HepG2 (cell line): Measurements from ENCODE around the gene TOP1. TPM values are rescaled to one million over a fixed set of nuclear protein-coding genes. Genes with fewer than 3 reads are reported as not detected.

Experiments
- CEBPG ChIP-seq: IDR thresholded peaks from 2 replicates; pipeline ENCODE4 v1.6.1; 2016
- HCFC1 ChIP-seq: fragments of 150-350 bp; IDR thresholded peaks from 2 replicates; pipeline ENCODE4 v1.6.1; 2014; ENCODE audit warnings: low read depth, low read length
- HNRNPK ChIP-seq: fragments of 200-400 bp; formaldehyde crosslinking; IDR thresholded peaks from 2 replicates; pipeline ENCODE4 v1.6.1; 2018; ENCODE audit warnings: low read length, low read depth, moderate library complexity, mild to moderate bottlenecking; ENCODE audit not compliant: poor library complexity, severe bottlenecking
- HOXA3 ChIP-seq: sonication (generic); formaldehyde crosslinking; IDR thresholded peaks from 2 replicates; pipeline ENCODE4 v1.5.0; 2020; ENCODE audit warnings: missing genetic modification reagents
- HOXA5 ChIP-seq: sonication (generic); formaldehyde crosslinking; IDR thresholded peaks from 2 replicates; pipeline ENCODE4 v1.4.0; 2020; ENCODE audit warnings: missing genetic modification reagents
- KLF11 ChIP-seq: IDR thresholded peaks from 2 replicates; pipeline ENCODE4 v1.6.1; 2016; ENCODE audit warnings: missing compliant biosample characterization
- MAFG ChIP-seq: sonication (generic); formaldehyde crosslinking; IDR thresholded peaks from 2 replicates; pipeline ENCODE4 v1.5.1; 2020; ENCODE audit warnings: mild to moderate bottlenecking, missing genetic modification reagents
- NFIC ChIP-seq: IDR thresholded peaks from 2 replicates; pipeline ENCODE4 v1.6.1; 2012; ENCODE audit warnings: mild to moderate bottlenecking, low read length, inconsistent platforms
- NR1H2 ChIP-seq: sonication (generic); formaldehyde crosslinking; IDR thresholded peaks from 2 replicates; pipeline ENCODE4 v1.8.1; 2022; ENCODE audit warnings: low read depth, missing genetic modification reagents, borderline replicate concordance
- PAWR ChIP-seq: sonication (generic); formaldehyde crosslinking; IDR thresholded peaks from 2 replicates; pipeline ENCODE4 v1.4.0; 2020; ENCODE audit warnings: missing genetic modification reagents, mild to moderate bottlenecking, borderline replicate concordance
- RNF219 ChIP-seq: sonication (generic); formaldehyde crosslinking; IDR thresholded peaks from 2 replicates; pipeline ENCODE4 v1.5.0; 2020; ENCODE audit warnings: mild to moderate bottlenecking, missing genetic modification reagents
- SCMH1 ChIP-seq: sonication (generic); formaldehyde crosslinking; IDR thresholded peaks from 2 replicates; pipeline ENCODE4 v1.9.0; 2021; ENCODE audit warnings: missing genetic modification reagents, mild to moderate bottlenecking, borderline replicate concordance
- SMYD3 ChIP-seq: sonication (generic); formaldehyde crosslinking; IDR thresholded peaks from 2 replicates; pipeline ENCODE4 v1.8.1; 2023; ENCODE audit warnings: mild to moderate bottlenecking, missing genetic modification reagents
- TCF7L2 ChIP-seq: IDR thresholded peaks from 2 replicates; pipeline ENCODE4 v1.6.1; 2011; ENCODE audit warnings: mild to moderate bottlenecking, low read depth, low read length, moderate library complexity
- ZC3H13 ChIP-seq: sonication (generic); formaldehyde crosslinking; IDR thresholded peaks from 2 replicates; pipeline ENCODE4 v1.8.1; 2023; ENCODE audit warnings: mild to moderate bottlenecking, missing genetic modification reagents, moderate library complexity
- ZKSCAN8 ChIP-seq: IDR thresholded peaks from 2 replicates; pipeline ENCODE4 v1.6.1; 2016; ENCODE audit warnings: borderline replicate concordance, missing genetic modification reagents, missing compliant biosample characterization
- ZNF121 ChIP-seq: sonication (generic); formaldehyde crosslinking; IDR thresholded peaks from 2 replicates; pipeline ENCODE4 v1.5.0; 2020; ENCODE audit warnings: mild to moderate bottlenecking, missing genetic modification reagents
- ZNF276 ChIP-seq: sonication (generic); formaldehyde crosslinking; IDR thresholded peaks from 2 replicates; pipeline ENCODE4 v1.4.0; 2020; ENCODE audit warnings: mild to moderate bottlenecking, low read depth, missing genetic modification reagents
- ZNF563 ChIP-seq: sonication (generic); formaldehyde crosslinking; IDR thresholded peaks from 2 replicates; pipeline ENCODE4 v1.8.0; 2022; ENCODE audit warnings: mild to moderate bottlenecking, moderate library complexity, missing genetic modification reagents
- ZNF7 ChIP-seq: IDR thresholded peaks from 2 replicates; pipeline ENCODE4 v1.6.1; 2016; ENCODE audit warnings: missing biosample characterization, missing genetic modification reagents
- ZNF777 ChIP-seq: sonication (generic); formaldehyde crosslinking; IDR thresholded peaks from 2 replicates; pipeline ENCODE4 v1.4.0; 2020; ENCODE audit warnings: missing genetic modification reagents
- ZNF841 ChIP-seq: sonication (generic); formaldehyde crosslinking; IDR thresholded peaks from 2 replicates; pipeline ENCODE4 v1.8.1; 2023; ENCODE audit warnings: missing genetic modification reagents, borderline replicate concordance
- ZNF878 ChIP-seq: sonication (generic); formaldehyde crosslinking; IDR thresholded peaks from 2 replicates; pipeline ENCODE4 v1.8.1; 2023; ENCODE audit warnings: mild to moderate bottlenecking, missing genetic modification reagents, moderate library complexity
- polyA plus RNA-seq, 8 experiments: library from polyadenylated mRNA; depleted of rRNA in 3 of 8; stranded (reverse) in 7 of 8; unstranded in 1 of 8; fragments of >200 nt; fragmentation: Illumina TruSeq in 4 of 8; extraction: Trizol in 4 of 8; gene quantifications; 2 replicates each; pipeline versions ENCODE4 v1.2.1 to v1.2.3, GENCODE V29; 2011 to 2016; ENCODE audit warnings: low read depth in 4 of 8, missing spikeins in 1 of 8, mixed read lengths in 1 of 8; ENCODE audit not compliant: insufficient read depth in 1 of 8
- total RNA-seq, 5 experiments: library from RNA; depleted of rRNA; stranded (reverse); fragments of >200 nt; fragmentation: Illumina TruSeq; extraction: Trizol; gene quantifications; 2 replicates each; pipeline ENCODE4 v1.2.3, GENCODE V29; 2016; ENCODE audit warnings: low read depth in 1 of 5
- TF ChIP-seq, protein P1 (sequence below): sonication (generic); formaldehyde crosslinking; IDR thresholded peaks from 2 replicates; pipeline ENCODE4 v1.4.0; 2020; ENCODE audit warnings: mild to moderate bottlenecking, missing genetic modification reagents
- TF ChIP-seq, protein P2 (sequence below): sonication (generic); formaldehyde crosslinking; conservative IDR thresholded peaks from 2 replicates; pipeline ENCODE4 v1.8.0; 2022; ENCODE audit warnings: low read depth, missing genetic modification reagents

The TOP1 gene
- total and polyA plus RNA-seq, 2 of the 13 experiments (the other 11 are each of a cell fraction or from before 2014, with no cell fraction given): 10.2 to 19.4 TPM

DNA sequence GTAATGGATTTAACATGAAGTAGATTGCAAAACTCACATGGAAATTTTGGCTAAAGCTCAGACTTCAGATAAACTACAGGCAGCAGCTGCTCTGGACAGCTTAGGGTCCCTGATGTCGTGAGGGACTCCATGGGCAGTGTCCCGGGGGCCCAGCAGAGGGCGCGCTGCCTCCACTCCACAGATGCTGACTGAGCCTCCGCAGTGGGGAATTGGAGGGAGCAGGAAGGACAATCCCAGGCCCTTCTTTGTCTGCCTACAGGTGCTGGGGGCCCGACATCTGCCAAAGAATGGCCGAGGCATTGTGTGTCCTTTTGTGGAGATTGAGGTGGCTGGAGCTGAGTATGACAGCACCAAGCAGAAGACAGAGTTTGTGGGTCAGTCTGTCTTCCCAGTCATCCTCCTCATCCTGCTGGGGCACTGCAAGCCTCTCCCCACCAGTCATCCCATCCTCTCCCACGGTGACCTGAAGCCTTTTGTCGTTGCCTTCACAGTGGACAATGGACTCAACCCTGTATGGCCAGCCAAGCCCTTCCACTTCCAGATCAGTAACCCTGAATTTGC, 144.6 kb downstream of the TOP1 start (continued):
- TF ChIP-seq RNF219 (CRISPR knock-in tag) (no peak), CEBPG (CRISPR knock-in tag) (no peak), HNRNPK (no peak), TCF7L2 (no peak), ZNF841 (CRISPR knock-in tag) (no peak), ZNF878 (CRISPR knock-in tag) (no peak), ZNF563 (peak; percentile 54; the same call in 1 of the 2 replicates), NR1H2 (CRISPR knock-in tag) (no peak), ZNF121 (no peak), ZC3H13 (no peak), ZKSCAN8 (CRISPR knock-in tag) (peak; percentile 95), ZNF7 (CRISPR knock-in tag) (no peak), SMYD3 (CRISPR knock-in tag) (no peak), MAFG (CRISPR knock-in tag) (no peak), HOXA3 (no peak), SCMH1 (CRISPR knock-in tag) (no peak), HCFC1 (no peak), ZNF777 (CRISPR knock-in tag) (no peak), KLF11 (no peak), ZNF276 (CRISPR knock-in tag) (no peak), NFIC (no peak), PAWR (no peak), HOXA5 (CRISPR knock-in tag) (no peak)
- TF ChIP-seq, protein P1, sequence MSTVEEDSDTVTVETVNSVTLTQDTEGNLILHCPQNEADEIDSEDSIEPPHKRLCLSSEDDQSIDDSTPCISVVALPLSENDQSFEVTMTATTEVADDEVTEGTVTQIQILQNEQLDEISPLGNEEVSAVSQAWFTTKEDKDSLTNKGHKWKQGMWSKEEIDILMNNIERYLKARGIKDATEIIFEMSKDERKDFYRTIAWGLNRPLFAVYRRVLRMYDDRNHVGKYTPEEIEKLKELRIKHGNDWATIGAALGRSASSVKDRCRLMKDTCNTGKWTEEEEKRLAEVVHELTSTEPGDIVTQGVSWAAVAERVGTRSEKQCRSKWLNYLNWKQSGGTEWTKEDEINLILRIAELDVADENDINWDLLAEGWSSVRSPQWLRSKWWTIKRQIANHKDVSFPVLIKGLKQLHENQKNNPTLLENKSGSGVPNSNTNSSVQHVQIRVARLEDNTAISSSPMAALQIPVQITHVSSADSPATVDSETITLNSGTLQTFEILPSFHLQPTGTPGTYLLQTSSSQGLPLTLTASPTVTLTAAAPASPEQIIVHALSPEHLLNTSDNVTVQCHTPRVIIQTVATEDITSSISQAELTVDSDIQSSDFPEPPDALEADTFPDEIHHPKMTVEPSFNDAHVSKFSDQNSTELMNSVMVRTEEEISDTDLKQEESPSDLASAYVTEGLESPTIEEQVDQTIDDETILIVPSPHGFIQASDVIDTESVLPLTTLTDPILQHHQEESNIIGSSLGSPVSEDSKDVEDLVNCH (CRISPR knock-in tag): no peak
- TF ChIP-seq, protein P2, sequence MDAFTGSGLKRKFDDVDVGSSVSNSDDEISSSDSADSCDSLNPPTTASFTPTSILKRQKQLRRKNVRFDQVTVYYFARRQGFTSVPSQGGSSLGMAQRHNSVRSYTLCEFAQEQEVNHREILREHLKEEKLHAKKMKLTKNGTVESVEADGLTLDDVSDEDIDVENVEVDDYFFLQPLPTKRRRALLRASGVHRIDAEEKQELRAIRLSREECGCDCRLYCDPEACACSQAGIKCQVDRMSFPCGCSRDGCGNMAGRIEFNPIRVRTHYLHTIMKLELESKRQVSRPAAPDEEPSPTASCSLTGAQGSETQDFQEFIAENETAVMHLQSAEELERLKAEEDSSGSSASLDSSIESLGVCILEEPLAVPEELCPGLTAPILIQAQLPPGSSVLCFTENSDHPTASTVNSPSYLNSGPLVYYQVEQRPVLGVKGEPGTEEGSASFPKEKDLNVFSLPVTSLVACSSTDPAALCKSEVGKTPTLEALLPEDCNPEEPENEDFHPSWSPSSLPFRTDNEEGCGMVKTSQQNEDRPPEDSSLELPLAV (CRISPR knock-in tag): no peak
